Panc1 (cell line): ENCODE measurements around the gene BHMT2. TPM values are rescaled to one million over a fixed set of nuclear protein-coding genes. Genes with fewer than 3 reads are reported as not detected.

Experiments
- ATAC-seq: fragments of 200-7000 bp; cut with Tn5 transposase; 2 replicates; pipeline ENCODE4 v1.9.1; 2020; ENCODE audit warnings: mild to moderate bottlenecking, moderate library complexity
- BruUV-seq: library from RNA; stranded (reverse); fragments of 400-500 nt; replicated peaks from 2 replicates; lab custom pipeline; 2021; lab: Mats Ljungman, UMichigan
- CTCF ChIA-PET: fragments of 300-600 bp; sonication (Branson Sonifier 250); formaldehyde crosslinking; loops from one replicate; lab custom pipeline; 2022; ENCODE audit warnings: antibody characterized with exemption; lab: Charles Lee
- POLR2A ChIA-PET: fragments of 300-600 bp; sonication (Branson Sonifier 250); formaldehyde crosslinking; loops from one replicate; lab custom pipeline; 2022; ENCODE audit warnings: antibody characterized with exemption; lab: Charles Lee
- DNase-seq: peaks from one replicate; pipeline ENCODE4 v3.0.0-alpha.2; 2010; ENCODE audit warnings: low read depth, low spot score
- H3K27ac ChIP-seq: 2 replicates; pipeline ENCODE4 v1.5.1; 2011; ENCODE audit warnings: mild to moderate bottlenecking, low read length, inconsistent platforms
- H3K27me3 ChIP-seq: fragments of 200-500 bp; sonication (Bioruptor generic); 2 replicates; pipeline ENCODE4 v1.6.0; 2014; ENCODE audit warnings: low read length, inconsistent platforms; ENCODE audit not compliant: control insufficient read depth, insufficient read depth
- H3K36me3 ChIP-seq: fragments of 200-500 bp; sonication (Bioruptor generic); 2 replicates; pipeline ENCODE4 v1.5.1; 2014; ENCODE audit warnings: inconsistent platforms, mild to moderate bottlenecking, low read length, moderate library complexity; ENCODE audit not compliant: control insufficient read depth, insufficient read depth
- H3K4me1 ChIP-seq: 2 replicates; pipeline ENCODE4 v1.5.1; 2011; ENCODE audit warnings: inconsistent platforms, mild to moderate bottlenecking, low read length, moderate library complexity; ENCODE audit not compliant: control insufficient read depth, insufficient read depth
- H3K4me3 ChIP-seq, 2 experiments: 2 replicates each; pipeline ENCODE4 v1.5.1; 2011 to 2012; ENCODE audit warnings: low read depth in 2 of 2, low read length in 2 of 2, mild to moderate bottlenecking in 2 of 2, inconsistent platforms in 1 of 2, moderate library complexity in 1 of 2
- H3K9me3 ChIP-seq: fragments of 200-500 bp; sonication (Bioruptor generic); 2 replicates; pipeline ENCODE4 v1.5.1; 2014; ENCODE audit warnings: low read depth, mild to moderate bottlenecking, inconsistent platforms, low read length, moderate library complexity; ENCODE audit not compliant: control insufficient read depth, insufficient read depth
- POLR2AphosphoS5 ChIP-seq: IDR thresholded peaks from 2 replicates; pipeline ENCODE4 v1.6.1; 2012; ENCODE audit warnings: mild to moderate bottlenecking, low read depth, low read length, moderate library complexity
- REST ChIP-seq, 2 experiments: IDR thresholded peaks; 2 replicates each; pipeline ENCODE4 v1.6.1; 2011 to 2012; ENCODE audit warnings: low read depth in 2 of 2, control low read depth in 1 of 2, low read length in 1 of 2, mild to moderate bottlenecking in 1 of 2, moderate library complexity in 1 of 2; ENCODE audit not compliant: insufficient read depth in 1 of 2
- SIN3A ChIP-seq: IDR thresholded peaks from 2 replicates; pipeline ENCODE4 v1.6.1; 2012; ENCODE audit warnings: low read depth, mild to moderate bottlenecking, low read length, moderate library complexity, borderline replicate concordance; ENCODE audit not compliant: insufficient read depth
- TCF7L2 ChIP-seq: IDR thresholded peaks from 2 replicates; pipeline ENCODE4 v1.6.1; 2011; ENCODE audit warnings: mild to moderate bottlenecking, low read depth, low read length, inconsistent platforms
- in situ Hi-C: cut with HindIII; loops from 2 replicates; pipeline ENCODE4 v1.10.0; 2016; ENCODE audit warnings: low sequenced_read_pairs, low pct_unique_long_range_greater_than_20kb
- intact Hi-C: fragments of 100-400 bp; cut with micrococcal nuclease; formaldehyde crosslinking; loops from one replicate; pipeline ENCODE4 v1.10.0; 2022; ENCODE audit not compliant: unreplicated experiment
- total RNA-seq: library from RNA; stranded (reverse); gene quantifications from one replicate; pipeline ENCODE4 v1.2.1, GENCODE V29; 2021; ENCODE audit not compliant: unreplicated experiment
- TF ChIP-seq, protein P1 (sequence below): fragments of 450-650 bp; IDR thresholded peaks from 2 replicates; pipeline ENCODE4 v1.5.1; 2017; ENCODE audit warnings: mild to moderate bottlenecking

Gene BHMT2
- total RNA-seq, 1 experiment from 2014 or later = not detected

- H3K4me3 ChIP-seq = no peak overlapping the region
- TF ChIP-seq, protein P1, sequence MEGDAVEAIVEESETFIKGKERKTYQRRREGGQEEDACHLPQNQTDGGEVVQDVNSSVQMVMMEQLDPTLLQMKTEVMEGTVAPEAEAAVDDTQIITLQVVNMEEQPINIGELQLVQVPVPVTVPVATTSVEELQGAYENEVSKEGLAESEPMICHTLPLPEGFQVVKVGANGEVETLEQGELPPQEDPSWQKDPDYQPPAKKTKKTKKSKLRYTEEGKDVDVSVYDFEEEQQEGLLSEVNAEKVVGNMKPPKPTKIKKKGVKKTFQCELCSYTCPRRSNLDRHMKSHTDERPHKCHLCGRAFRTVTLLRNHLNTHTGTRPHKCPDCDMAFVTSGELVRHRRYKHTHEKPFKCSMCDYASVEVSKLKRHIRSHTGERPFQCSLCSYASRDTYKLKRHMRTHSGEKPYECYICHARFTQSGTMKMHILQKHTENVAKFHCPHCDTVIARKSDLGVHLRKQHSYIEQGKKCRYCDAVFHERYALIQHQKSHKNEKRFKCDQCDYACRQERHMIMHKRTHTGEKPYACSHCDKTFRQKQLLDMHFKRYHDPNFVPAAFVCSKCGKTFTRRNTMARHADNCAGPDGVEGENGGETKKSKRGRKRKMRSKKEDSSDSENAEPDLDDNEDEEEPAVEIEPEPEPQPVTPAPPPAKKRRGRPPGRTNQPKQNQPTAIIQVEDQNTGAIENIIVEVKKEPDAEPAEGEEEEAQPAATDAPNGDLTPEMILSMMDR = no peak
- TF ChIP-seq TCF7L2 (no peak), REST (IDR thresholded peaks at IDR 0.05; ENCODE audit: insufficient read depth in 1 of 2, low read depth in 2 of 2, low read length in 1 of 2) (no peak), SIN3A (no peak), POLR2AphosphoS5 (no peak)
- DNase-seq (no peak), ATAC-seq (no peak)
- no peak overlapping the region for H3K27ac ChIP-seq
- no TSS peak for BruUV-seq
- in situ Hi-C loops (no loop called here), intact Hi-C loops (loop anchor here (5.0 kb wide), 1 partner anchor 90 kb away; no protein-coding TSS in a partner anchor)
- CTCF ChIA-PET = no interaction called here
- H3K9me3 ChIP-seq = no peaks in the 10 kb centered on the region
- no peaks in the 10 kb centered on the region for H3K36me3 ChIP-seq
- no peaks in the 10 kb centered on the region for H3K4me1 ChIP-seq
- POLR2A ChIA-PET = no interaction called here
- peaks cover 22% of the 10 kb centered on the region for H3K27me3 ChIP-seq
These were observed 42.6 kb downstream of the BHMT2 start for GRCh38 chr5:79111960-79112702.

GRCh38 chr5:79112703-79113058 is 43.1 kb downstream of the BHMT2 start:
- Histone ChIP-seq H3K27ac (no peak overlapping the region), H3K4me1 (no peaks in the 10 kb centered on the region), H3K36me3 (no peaks in the 10 kb centered on the region), H3K4me3 (no peak overlapping the region), H3K27me3 (peaks cover 18% of the 10 kb centered on the region), H3K9me3 (no peaks in the 10 kb centered on the region)
- in situ Hi-C loops = no loop called here
- ATAC-seq = no peak
- DNase-seq = no peak
- intact Hi-C loops = loop anchor here (5.0 kb wide), 1 partner anchor 90 kb away; no protein-coding TSS in a partner anchor
- no TSS peak for BruUV-seq
- ChIA-PET POLR2A (no interaction called here), CTCF (no interaction called here)
- TF ChIP-seq, protein P1 = no peak
- TF ChIP-seq REST (IDR thresholded peaks at IDR 0.05; ENCODE audit: insufficient read depth in 1 of 2, low read depth in 2 of 2, low read length in 1 of 2) (no peak), POLR2AphosphoS5 (no peak), SIN3A (no peak), TCF7L2 (no peak)
